ENCODE measurements around the gene ZNF341.
"Not testable (repeated sequence)": the region's sequence is repeated elsewhere in the genome, so short reads cannot be mapped to it uniquely, and the experiment has no call there.

Gene ZNF341

DNA sequence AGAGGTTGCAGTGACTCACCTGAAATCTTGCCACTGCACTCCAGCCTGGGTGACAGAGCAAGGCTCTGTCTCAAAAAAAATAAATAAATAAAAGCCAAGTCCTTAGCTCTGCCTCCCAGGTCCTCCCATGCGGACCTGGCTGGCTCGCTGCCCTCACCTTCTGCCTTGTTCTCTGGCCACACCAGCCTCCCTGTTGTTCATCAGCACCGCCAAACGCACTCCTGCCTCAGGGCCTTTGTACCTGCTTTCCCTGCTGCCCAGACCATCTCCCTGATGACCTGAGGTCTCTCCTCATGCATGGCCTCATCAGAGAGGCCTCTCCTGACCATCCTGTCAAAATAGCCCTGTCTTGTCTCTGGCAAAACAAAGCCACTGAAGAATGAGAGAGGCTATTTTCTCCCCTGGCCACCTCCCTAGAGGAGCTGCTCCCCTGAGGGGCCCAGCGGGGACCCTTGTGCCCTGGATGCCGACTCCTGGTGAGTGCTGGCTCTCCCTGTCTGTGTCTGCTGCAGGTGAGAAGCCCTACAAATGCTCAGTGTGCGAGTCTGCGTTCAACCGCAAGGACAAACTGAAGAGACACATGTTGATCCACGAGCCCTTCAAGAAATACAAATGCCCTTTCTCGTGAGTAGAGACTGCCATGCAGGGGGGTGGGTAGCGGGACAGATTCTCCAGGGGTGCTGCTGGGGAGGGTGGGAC is 56.7 kb downstream of the ZNF341 start:
- no peak overlapping the region for H3K4me3 ChIP-seq (ENCODE audit: low read length)
- DNase-seq (ENCODE audit: low read depth, low spot score): no peak

GRCh38 chr20:33789109-33789857 is 57.5 kb downstream of the ZNF341 start:
- H3K4me3 ChIP-seq (ENCODE audit: low read length): no peak overlapping the region
- no peak for DNase-seq (ENCODE audit: low read depth, low spot score)

DNA sequence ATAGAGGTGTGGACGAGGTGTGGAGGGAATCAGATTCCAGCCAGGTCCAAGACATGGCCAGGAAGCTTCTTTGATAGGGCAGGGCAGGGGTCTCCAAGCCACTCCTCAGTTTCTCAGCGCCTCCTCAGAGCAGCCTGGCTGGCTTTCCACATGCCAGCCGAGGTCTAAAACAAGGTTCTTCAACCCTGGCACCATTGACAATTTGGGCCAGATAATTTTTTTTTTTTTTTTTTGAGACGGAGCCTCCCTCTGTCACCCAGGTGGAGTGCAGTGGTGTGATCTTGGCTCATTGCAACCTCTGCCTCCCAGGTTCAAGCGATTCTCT is 58.0 kb downstream of the ZNF341 start:
- H3K4me3 ChIP-seq (ENCODE audit: low read length): no peak overlapping the region
- DNase-seq (ENCODE audit: low read depth, low spot score): no peak

DNA sequence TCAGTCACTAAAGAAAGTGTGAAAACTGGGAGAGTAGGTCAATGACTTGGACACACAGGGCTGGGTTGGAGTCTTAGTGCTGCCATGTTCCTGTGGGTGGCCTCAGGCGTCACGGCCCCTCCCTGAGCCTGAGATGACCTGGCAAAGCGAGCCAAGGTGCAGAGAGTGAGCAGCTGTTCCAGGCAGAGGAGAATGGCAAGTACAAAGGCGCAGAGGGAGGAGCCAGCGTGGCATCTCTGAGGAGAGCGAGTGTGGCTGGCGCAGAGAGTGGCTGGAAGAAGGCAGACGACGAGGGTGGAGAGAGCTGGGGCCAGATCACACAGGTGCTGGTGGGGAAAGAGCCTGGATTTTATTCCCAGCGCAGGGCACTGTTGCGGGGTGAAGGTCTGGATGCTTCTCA is 58.8 kb downstream of the ZNF341 start:
- DNase-seq (ENCODE audit: low read depth, low spot score): no peak
- no peak overlapping the region for H3K4me3 ChIP-seq (ENCODE audit: low read length)

- DNase-seq (ENCODE audit: low read depth, low spot score): no peak
- no peak overlapping the region for H3K4me3 ChIP-seq (ENCODE audit: low read length)
Measured at GRCh38 chr20:33791021-33791420, 59.2 kb downstream of the ZNF341 start.

DNA sequence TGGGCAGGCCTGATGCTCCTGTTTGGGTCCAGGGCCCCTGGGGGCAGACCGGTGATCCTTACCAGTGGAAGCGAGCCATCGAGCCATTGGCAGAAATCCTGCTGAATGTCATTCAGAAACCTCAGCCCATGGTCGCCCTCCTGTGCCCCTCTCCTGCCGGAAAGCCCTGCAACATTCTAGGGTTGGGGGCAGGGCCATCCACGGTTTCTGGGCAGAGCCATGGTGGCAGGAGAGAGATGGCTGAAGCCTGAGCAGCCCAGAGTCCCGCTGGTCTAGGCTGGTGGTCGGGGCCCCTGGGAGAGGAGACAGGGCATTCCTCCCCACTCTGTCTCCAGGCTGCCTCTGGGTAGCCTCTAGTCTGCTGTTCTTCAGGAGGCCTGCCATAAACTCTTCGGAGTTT is 59.7 kb downstream of the ZNF341 start:
- no peak for DNase-seq (ENCODE audit: low read depth, low spot score)
- H3K4me3 ChIP-seq (ENCODE audit: low read length): no peak overlapping the region

- no peak overlapping the region for H3K4me3 ChIP-seq (ENCODE audit: low read length)
- no peak for DNase-seq (ENCODE audit: low read depth, low spot score)
Measured at GRCh38 chr20:33791959-33792597, 60.3 kb downstream of the ZNF341 start.

GRCh38 chr20:33792598-33792989 is 60.8 kb downstream of the ZNF341 start:
- not testable (repeated sequence) for H3K4me3 ChIP-seq (ENCODE audit: low read length); DNase-seq (ENCODE audit: low read depth, low spot score)

DNA sequence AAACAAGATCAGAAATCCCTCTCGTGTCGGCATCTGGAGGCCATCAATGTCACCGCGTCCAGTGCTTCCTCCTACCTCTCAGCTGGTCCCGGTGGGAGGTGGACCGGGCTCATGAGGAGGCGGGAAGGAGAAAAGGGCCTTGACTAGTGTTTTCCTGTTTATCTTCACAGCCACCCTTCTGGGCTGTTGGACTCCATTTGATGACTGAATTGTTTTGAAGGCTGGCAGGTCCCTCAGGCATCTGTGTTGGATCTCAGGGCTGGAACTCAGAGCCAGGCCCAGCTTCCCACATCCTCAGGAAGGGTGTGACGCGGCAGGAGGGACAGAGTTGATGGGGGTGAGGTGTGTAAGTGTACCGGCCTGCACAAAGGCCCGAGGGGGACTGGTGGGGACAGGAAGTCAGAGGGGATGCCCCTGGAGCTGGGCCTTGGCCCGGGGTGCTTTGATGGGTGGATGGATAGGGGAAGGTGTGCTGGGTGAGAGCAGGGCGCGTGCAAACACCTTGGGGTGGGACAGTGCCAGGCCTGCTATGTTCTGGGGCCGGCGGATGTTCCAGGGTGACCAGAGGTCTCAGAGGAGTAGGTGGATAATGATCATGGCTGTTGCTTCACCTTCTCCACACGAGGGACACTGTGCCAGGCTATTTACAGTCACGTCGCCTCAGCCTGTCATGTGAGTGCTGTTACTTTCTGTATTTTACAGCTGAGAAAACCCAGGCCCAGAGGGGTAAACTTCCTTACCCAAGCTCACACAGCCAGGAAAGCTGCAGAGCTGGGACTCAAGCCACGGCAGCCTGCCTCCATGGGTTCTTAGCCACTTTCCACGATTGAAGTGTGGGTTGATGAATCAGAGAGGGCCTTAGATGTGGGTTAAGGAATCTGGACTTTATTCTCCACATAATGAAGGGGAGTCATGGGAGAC is 61.5 kb downstream of the ZNF341 start:
- no peak for DNase-seq (ENCODE audit: low read depth, low spot score)
- H3K4me3 ChIP-seq (ENCODE audit: low read length): no peak overlapping the region

GRCh38 chr20:33796263-33796906 is 64.6 kb downstream of the ZNF341 start:
- no peak for DNase-seq (ENCODE audit: low read depth, low spot score)
- no peak overlapping the region for H3K4me3 ChIP-seq (ENCODE audit: low read length)

GRCh38 chr20:33796907-33797544 is 65.2 kb downstream of the ZNF341 start:
- DNase-seq (ENCODE audit: low read depth, low spot score): no peak
- H3K4me3 ChIP-seq (ENCODE audit: low read length): no peak overlapping the region

DNA sequence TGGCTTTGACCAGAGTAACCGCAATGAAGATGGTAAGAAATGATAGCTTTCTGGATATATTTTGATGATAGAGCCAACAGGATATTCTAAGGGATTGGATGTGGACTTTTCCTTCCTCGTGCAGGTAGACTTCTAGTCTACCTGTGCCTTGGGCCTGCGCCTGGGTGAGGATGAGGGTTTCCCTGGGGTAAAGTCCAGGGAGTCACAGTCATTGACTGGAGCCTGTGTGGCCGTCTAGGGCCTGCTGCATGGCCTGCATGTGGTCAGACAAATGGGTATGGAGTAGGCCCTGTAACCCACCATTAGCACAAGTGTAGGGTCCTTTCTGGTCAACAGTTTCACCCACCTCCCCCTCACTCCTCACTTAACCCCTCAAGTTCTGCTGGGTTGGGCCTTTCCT is 66.6 kb downstream of the ZNF341 start:
- no peak for DNase-seq (ENCODE audit: low read depth, low spot score)
- H3K4me3 ChIP-seq (ENCODE audit: low read length): no peak overlapping the region

DNA sequence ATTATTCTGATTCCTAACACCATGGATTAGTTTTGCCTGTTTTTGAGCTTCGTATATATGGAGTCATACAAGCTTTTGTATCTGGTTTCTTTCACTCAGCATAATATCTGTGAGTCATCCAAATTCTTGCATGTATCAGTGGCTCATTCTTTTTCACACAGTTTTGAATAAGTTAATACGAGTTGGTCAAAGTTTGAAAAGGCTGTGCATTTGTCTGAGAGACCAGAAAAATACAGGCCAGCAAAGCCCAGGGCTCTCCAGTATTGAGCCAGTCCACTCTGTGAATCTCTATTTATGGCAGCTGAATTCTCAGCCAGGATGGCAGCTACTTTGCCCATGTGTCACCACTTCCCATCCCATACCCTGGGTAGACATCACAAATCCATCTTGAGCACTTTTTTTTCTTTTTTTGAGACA is 72.1 kb downstream of the ZNF341 start:
- no peak for DNase-seq (ENCODE audit: low read depth, low spot score)
- H3K4me3 ChIP-seq (ENCODE audit: low read length): no peak overlapping the region

- H3K4me3 ChIP-seq (ENCODE audit: low read length): no peak overlapping the region
- DNase-seq (ENCODE audit: low read depth, low spot score): no peak
Measured at GRCh38 chr20:33808388-33808787, 76.6 kb downstream of the ZNF341 start.

GRCh38 chr20:33810259-33810658 is 78.5 kb downstream of the ZNF341 start:
- H3K4me3 ChIP-seq (ENCODE audit: low read length): no peak overlapping the region; the same call in 1 of the 2 replicates
- no peak for DNase-seq (ENCODE audit: low read depth, low spot score)

DNA sequence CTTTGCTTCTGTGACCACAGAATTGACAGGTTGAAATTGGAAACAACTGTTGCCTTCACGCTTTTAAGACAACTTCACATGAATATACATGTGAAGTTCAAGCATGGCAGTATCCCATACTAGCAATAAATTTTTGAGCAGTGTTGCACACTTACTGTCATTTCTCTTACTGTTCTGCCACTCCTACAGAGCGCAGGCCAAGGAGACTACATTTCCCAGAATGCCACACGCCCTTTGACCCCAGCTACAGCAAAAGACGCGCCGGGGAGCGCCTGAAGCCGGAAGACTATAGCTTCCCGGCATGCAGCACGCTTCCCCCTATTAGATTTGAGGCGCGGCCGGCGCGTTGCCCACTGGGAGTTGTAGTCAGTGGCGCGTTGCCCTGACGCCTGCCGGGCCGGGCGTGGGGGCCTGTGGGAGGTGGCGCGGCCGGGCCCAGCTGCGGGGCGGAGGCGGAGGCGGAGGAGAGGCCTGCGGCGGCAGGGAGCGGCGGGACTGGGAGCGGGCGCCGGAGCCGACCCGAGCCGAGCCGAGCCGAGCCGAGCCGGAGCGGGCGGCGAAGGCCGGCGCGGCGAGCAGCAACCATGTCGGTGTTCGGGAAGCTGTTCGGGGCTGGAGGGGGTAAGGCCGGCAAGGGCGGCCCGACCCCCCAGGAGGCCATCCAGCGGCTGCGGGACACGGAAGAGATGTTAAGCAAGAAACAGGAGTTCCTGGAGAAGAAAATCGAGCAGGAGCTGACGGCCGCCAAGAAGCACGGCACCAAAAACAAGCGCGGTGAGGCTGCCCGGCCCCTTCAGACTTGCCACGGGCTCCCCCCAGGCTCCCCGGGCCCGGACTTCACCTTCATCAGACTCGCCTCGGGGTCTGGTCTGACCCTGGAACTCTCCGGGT is 79.3 kb downstream of the ZNF341 start, which contains the start of gene CHMP4B:
TSS of gene CHMP4B (plus strand) at position 464 of the 891 bp plus-strand sequence. CDS start at position 585, 121 bp downstream.
- DNase-seq (ENCODE audit: low read depth, low spot score): peak; percentile 96
- H3K4me3 ChIP-seq (ENCODE audit: low read length): peak within 1 kb of the TSS; percentile 95

DNA sequence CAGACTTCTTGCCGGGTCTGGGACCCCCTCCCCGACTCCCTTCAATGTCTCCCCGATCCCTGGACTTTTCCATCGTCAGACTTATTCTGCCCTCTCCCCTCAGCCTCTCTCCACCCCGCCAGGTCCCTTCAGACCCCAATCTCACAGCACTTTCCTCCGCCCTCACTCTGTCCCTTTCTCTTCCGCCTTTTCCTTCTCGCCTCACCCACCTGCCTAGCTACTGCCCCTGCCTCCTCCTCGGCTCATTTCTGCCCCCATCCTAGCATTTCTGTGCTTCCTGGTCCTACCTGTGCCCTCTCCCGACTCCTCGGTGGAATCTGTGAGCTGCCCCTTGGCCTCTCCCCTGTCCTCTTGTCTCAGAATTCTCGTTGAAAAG is 80.0 kb downstream of the ZNF341 start:
- H3K4me3 ChIP-seq (ENCODE audit: low read length): peak overlapping the region; percentile 95
- DNase-seq (ENCODE audit: low read depth, low spot score): no peak

All from Jurkat, Clone E6-1 (cell line).